RWPE1 (cell line): ENCODE data around the gene NHS.

Experiments used
- CTCF ChIA-PET: fragments of 350-600 bp; sonication (Branson Sonifier 250); formaldehyde crosslinking; extraction: SDS; loops from one replicate; lab custom pipeline; 2021; lab: Yijun Ruan, JAX
- POLR2A ChIA-PET: fragments of 400-600 bp; formaldehyde crosslinking; extraction: SDS; loops from one replicate; lab custom pipeline; 2020; ENCODE audit warnings: antibody characterized with exemption; ENCODE audit not compliant: low non-redundant PET; lab: Yijun Ruan, JAX
- DNase-seq: peaks from one replicate; pipeline ENCODE4 v3.0.0; 2012; ENCODE audit warnings: low spot score
- H3K27ac ChIP-seq: fragments of 450-650 bp; 2 replicates; pipeline ENCODE4 v1.5.1; 2017
- TF ChIP-seq, protein P1 (sequence below): fragments of 450-650 bp; conservative IDR thresholded peaks from 2 replicates; pipeline ENCODE4 v1.5.1; 2017; ENCODE audit warnings: low read depth, mild to moderate bottlenecking

Gene NHS

GRCh38 chrX:17773221-17773876, 398.3 kb downstream of the NHS start:
- TF ChIP-seq, protein P1, sequence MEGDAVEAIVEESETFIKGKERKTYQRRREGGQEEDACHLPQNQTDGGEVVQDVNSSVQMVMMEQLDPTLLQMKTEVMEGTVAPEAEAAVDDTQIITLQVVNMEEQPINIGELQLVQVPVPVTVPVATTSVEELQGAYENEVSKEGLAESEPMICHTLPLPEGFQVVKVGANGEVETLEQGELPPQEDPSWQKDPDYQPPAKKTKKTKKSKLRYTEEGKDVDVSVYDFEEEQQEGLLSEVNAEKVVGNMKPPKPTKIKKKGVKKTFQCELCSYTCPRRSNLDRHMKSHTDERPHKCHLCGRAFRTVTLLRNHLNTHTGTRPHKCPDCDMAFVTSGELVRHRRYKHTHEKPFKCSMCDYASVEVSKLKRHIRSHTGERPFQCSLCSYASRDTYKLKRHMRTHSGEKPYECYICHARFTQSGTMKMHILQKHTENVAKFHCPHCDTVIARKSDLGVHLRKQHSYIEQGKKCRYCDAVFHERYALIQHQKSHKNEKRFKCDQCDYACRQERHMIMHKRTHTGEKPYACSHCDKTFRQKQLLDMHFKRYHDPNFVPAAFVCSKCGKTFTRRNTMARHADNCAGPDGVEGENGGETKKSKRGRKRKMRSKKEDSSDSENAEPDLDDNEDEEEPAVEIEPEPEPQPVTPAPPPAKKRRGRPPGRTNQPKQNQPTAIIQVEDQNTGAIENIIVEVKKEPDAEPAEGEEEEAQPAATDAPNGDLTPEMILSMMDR = no peak
- ChIA-PET POLR2A (no interaction called here), CTCF (no interaction called here)
- DNase-seq = no peak
- H3K27ac ChIP-seq = no peak overlapping the region

GRCh38 chrX:17774053-17774452, 399.1 kb downstream of the NHS start:
- H3K27ac ChIP-seq = no peak overlapping the region
- POLR2A ChIA-PET = no interaction called here
- CTCF ChIA-PET = no interaction called here
- TF ChIP-seq, protein P1 = no peak
- DNase-seq = no peak

- ChIA-PET CTCF (no interaction called here), POLR2A (no interaction called here)
- no peak overlapping the region for H3K27ac ChIP-seq
- TF ChIP-seq, protein P1 = no peak
- DNase-seq = no peak
Observed at GRCh38 chrX:17778997-17779396, 404.0 kb downstream of the NHS start.

DNA sequence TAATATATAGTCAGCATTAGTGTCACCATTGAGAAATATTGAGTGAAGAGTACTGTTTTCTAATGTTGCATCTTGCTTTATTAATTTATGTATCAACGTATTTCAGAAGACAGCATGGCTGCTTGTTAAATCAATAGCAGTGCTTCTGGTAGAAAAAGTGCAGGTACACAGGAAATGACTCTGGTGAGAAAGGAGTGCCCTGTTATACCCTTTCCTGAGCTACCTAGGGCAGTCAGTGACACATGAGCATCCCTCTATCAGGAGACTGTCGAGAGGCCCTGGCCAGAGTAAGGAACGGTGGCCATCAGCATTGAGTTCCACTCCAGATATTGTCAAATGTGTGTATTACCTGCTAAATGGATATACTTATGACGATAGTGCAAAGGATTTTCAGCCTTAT, 404.4 kb downstream of the NHS start:
- no peak overlapping the region for H3K27ac ChIP-seq
- TF ChIP-seq, protein P1 = no peak
- no peak for DNase-seq
- CTCF ChIA-PET = no interaction called here
- POLR2A ChIA-PET = no interaction called here
